Raji (cell line): Measurements from ENCODE around the gene GLUL.

Experiments
- POLR2A ChIP-seq: IDR thresholded peaks from 2 replicates; pipeline ENCODE4 v1.6.1; 2011; ENCODE audit warnings: low read depth, low read length, control low read depth; ENCODE audit not compliant: insufficient read depth

Gene GLUL

GRCh38 chr1:182391362-182392049 lies at the start of gene GLUL:
Gene GLUL, minus strand, starts transcription at chr1:182391790. Its CDS starts 3,053 bp downstream, at chr1:182388737.
- peak; percentile 65 for TF ChIP-seq POLR2A

- no peak for TF ChIP-seq POLR2A
Observed at GRCh38 chr1:182438326-182438725, 46.7 kb upstream of the GLUL start.

- TF ChIP-seq POLR2A, result no peak
Observed at GRCh38 chr1:182433580-182433979, 42.0 kb upstream of the GLUL start.

- TF ChIP-seq POLR2A, result no peak
Observed at GRCh38 chr1:182431278-182431677, 39.7 kb upstream of the GLUL start.

- TF ChIP-seq POLR2A, result no peak
Observed at GRCh38 chr1:182430263-182431068, 38.9 kb upstream of the GLUL start.

- no peak for TF ChIP-seq POLR2A
Observed at GRCh38 chr1:182428043-182428442, 36.5 kb upstream of the GLUL start.

- no peak for TF ChIP-seq POLR2A
Observed at GRCh38 chr1:182426442-182427430, 35.1 kb upstream of the GLUL start.

- TF ChIP-seq POLR2A, result no peak
Observed at GRCh38 chr1:182415789-182416188, 24.2 kb upstream of the GLUL start.

GRCh38 chr1:182413969-182414368 lies 22.4 kb upstream of the GLUL start:
- TF ChIP-seq POLR2A, result no peak

GRCh38 chr1:182413486-182413885 lies 21.9 kb upstream of the GLUL start:
- no peak for TF ChIP-seq POLR2A

- no peak for TF ChIP-seq POLR2A
Observed at GRCh38 chr1:182410620-182411273, 19.2 kb upstream of the GLUL start.

GRCh38 chr1:182410138-182410537 lies 18.5 kb upstream of the GLUL start:
- no peak for TF ChIP-seq POLR2A

GRCh38 chr1:182408435-182409075 lies 17.0 kb upstream of the GLUL start:
- no peak for TF ChIP-seq POLR2A

- no peak for TF ChIP-seq POLR2A
Observed at GRCh38 chr1:182407724-182408123, 16.1 kb upstream of the GLUL start.
